Body of pancreas (tissue), 4 donors: ENCODE results near the gene RGS12.

Source experiments
- CTCF ChIP-seq, 7 experiments: fragments of 450-650 bp in 4 of 7; fragments of 200-600 bp in 3 of 7; sonication (generic) in 3 of 7; IDR thresholded peaks; one replicate each; pipeline ENCODE4 v1.5.1; 2016 to 2019; ENCODE audit warnings: antibody characterized with exemption in 7 of 7
- POLR2A ChIP-seq, 3 donors: fragments of 450-650 bp; IDR thresholded peaks; one replicate each; pipeline ENCODE4 v1.6.1; 2016; ENCODE audit warnings: antibody characterized with exemption in 3 of 3, mild to moderate bottlenecking in 2 of 3

DNA sequence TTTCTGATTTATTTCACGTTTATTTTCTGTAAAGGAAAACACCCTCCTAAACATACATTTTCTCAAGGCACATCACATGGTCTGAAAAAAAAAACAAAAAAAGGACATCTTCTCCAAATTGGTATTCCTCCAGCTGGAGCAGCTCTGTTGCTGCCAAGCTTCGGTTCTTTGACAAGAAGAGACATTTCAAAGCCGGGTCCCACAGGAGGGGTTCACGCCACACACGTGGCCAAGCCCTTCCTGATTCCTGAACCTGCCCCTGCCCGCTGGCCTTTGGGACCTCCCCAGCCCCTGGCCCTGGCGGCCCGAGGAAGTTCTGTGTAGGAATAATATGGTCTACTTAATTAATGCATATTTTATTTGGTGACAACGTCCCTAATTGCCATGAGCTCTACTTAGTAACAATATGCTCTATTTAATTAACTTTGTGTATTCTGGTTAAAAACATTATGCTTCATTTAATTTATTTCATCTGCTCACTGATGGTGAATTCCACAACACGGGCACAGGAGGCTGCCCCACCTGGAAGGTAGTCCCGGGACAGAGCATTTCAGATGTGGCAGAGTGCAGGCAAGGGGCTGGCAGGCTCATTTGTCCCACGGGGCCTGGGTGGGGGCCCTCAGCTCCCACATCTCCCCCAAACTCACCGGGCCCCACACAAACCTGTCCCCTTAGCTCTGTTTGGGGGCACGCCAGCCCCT lies 5.4 kb upstream of the RGS12 start:
- TF ChIP-seq CTCF (IDR thresholded peaks at IDR 0.05) (no peak), POLR2A (IDR thresholded peaks at IDR 0.05) (no peak)
